Heart right ventricle (tissue), 16 donors: ENCODE results near the gene MLYCD. TPM values are rescaled to one million over a fixed set of nuclear protein-coding genes. Genes with fewer than 3 reads are reported as not detected.

Experiments used
- ATAC-seq, 8 donors: fragments of 200-7000 bp; cut with Tn5 transposase; one replicate each; pipeline ENCODE4 v1.9.1; 2020; ENCODE audit warnings: mild to moderate bottlenecking in 8 of 8, moderate library complexity in 8 of 8, moderate number of reproducible peaks in 1 of 8
- DNase-seq, 2 donors: peaks; one replicate each; pipeline ENCODE4 v3.0.0-alpha.2; 2020
- H3K27ac ChIP-seq, 10 donors: fragments of 200-600 bp; sonication (generic) in 2 of 10; one replicate each; pipeline versions ENCODE4 v1.5.0 to v1.8.0; 2020 to 2022; ENCODE audit warnings: mild to moderate bottlenecking in 3 of 10
- H3K27me3 ChIP-seq, 7 donors: fragments of 200-600 bp; one replicate each; pipeline ENCODE4 v1.8.0; 2021 to 2022; ENCODE audit warnings: mild to moderate bottlenecking in 2 of 7
- H3K36me3 ChIP-seq, 9 donors: fragments of 200-600 bp; sonication (generic) in 1 of 9; one replicate each; pipeline versions ENCODE4 v1.5.0 to v1.8.0; 2020 to 2022; ENCODE audit warnings: mild to moderate bottlenecking in 2 of 9
- H3K4me1 ChIP-seq, 9 donors: fragments of 200-600 bp; sonication (generic) in 1 of 9; one replicate each; pipeline versions ENCODE4 v1.5.0 to v1.8.0; 2020 to 2022; ENCODE audit warnings: mild to moderate bottlenecking in 4 of 9
- H3K4me3 ChIP-seq, 10 donors: fragments of 200-600 bp; sonication (generic) in 2 of 10; one replicate each; pipeline versions ENCODE4 v1.5.0 to v1.8.0; 2020 to 2022; ENCODE audit warnings: mild to moderate bottlenecking in 7 of 10, moderate library complexity in 2 of 10
- H3K9me3 ChIP-seq, 11 donors: fragments of 200-600 bp in 10 of 11; sonication (generic) in 2 of 11; one replicate each; pipeline versions ENCODE4 v1.5.0 to v1.8.0; 2013 to 2022; ENCODE audit warnings: mild to moderate bottlenecking in 2 of 11, control low read depth in 1 of 11, moderate library complexity in 1 of 11
- CTCF ChIP-seq, 9 donors: fragments of 200-600 bp; sonication (generic) in 2 of 9; IDR thresholded peaks; one replicate each; pipeline versions ENCODE4 v1.5.0 to v1.8.0; 2021 to 2022; ENCODE audit warnings: antibody characterized with exemption in 9 of 9, mild to moderate bottlenecking in 5 of 9, moderate library complexity in 1 of 9
- WGBS, 2 donors: extraction: QIAGEN DNeasy Blood & Tissue Kit; methylation state at CpG; one replicate each; pipeline ENCODE4 v1.1.7; 2013; ENCODE audit warnings: inconsistent platforms in 1 of 2; 5-methylcytosine and 5-hydroxymethylcytosine counted together
- intact Hi-C, 10 donors: fragments of 100-400 bp; cut with DNase I; formaldehyde crosslinking; loops; one replicate each; pipeline versions ENCODE4 v1.11.1 to v1.14.2; 2022
- polyA plus RNA-seq, 2 donors: library from polyadenylated mRNA; stranded (reverse); fragments of 200-250 nt; gene quantifications; one replicate each; pipeline ENCODE4 v1.2.3, GENCODE V29; 2013
- total RNA-seq, 10 donors: library from RNA; stranded (reverse); fragmentation: NEBNext Ultra II Directional in 3 of 10; extraction: Animal tissue kit (Norgen Biotek cat#: 25700) in 3 of 10; gene quantifications; one replicate each; pipeline versions ENCODE4 v1.2.1 to v1.2.4, GENCODE V29; 2021 to 2023
- donor health status: Arrhythmogenic right ventricular cardiomyopathy.
- donor health status: ischemic (EF 13 %, LVEDD 7.1; RV severe dilation, severe dysfunction).
- donor health status: healthy with polysubstance abuse.
- donor health status: DM: no; HTN: yes; CAD: no.
- donor health status: DM: no; HTN: no; CAD: no.
- donor health status: ischemic (EF 25% LVEDD 6.9; RV normal size, moderate dysfunction).
- donor health status: ischemic (EF 25% LVEDD 5.7; RV mildly dilated, moderate dysfunction).
- donor health status: healthy.
- donor health status: DM: yes; HTN: yes; CAD: no.
- donor health status: Ischemic cardiomyopathy.
- donor health status: ischemic (EF 35%, LVEDD 5.7; RV mildly dilated, moderate dysfunction).
- donor health status: nonischemic (EF 11% LVEDD 7.7; RV severe dilation, severe dysfunction).
- donor health status: DM: yes; HTN: yes; CAD: no.
- donor health status: PGD.
- donor health status: ischemic (EF 29% LVEDD 5.4; RV normal size, mild dysfunction).
- donor health status: nonischemic (EF 23%, LVEDD 6.1; RV moderate dilation, normal function).

The MLYCD gene
- total and polyA plus RNA-seq, 12 donors: 13.5 to 58.0 (median 38.6) TPM

- intact Hi-C loops: no loop called here
- WGBS, 2 donors: 90% methylated on average over 11 of the region's 11 CpGs
Observed at GRCh38 chr16:83852774-83853173, 46.1 kb upstream of the MLYCD start.

GRCh38 chr16:83853834-83854233 lies 45.1 kb upstream of the MLYCD start:
- TF ChIP-seq CTCF (IDR thresholded peaks at IDR 0.05): no peak
- Histone ChIP-seq H3K4me1 (peaks cover 0 to 8% (median 0%) of the 10 kb centered on the region in 9 donors), H3K27me3 (peaks cover 0 to 7% (median 0%) of the 10 kb centered on the region in 7 donors), H3K36me3 (no peaks in the 10 kb centered on the region), H3K4me3 (no peak overlapping the region), H3K9me3 (no peaks in the 10 kb centered on the region), H3K27ac (no peak overlapping the region)
- WGBS, 2 donors: 93 to 95% methylated on average over 8 of the region's 8 CpGs
- intact Hi-C loops: no loop called here
- ATAC-seq (no peak), DNase-seq (no peak)

More at GRCh38 chr16:83852774-83853173, 46.1 kb upstream of the MLYCD start:
- DNase-seq (no peak), ATAC-seq (no peak)
- Histone ChIP-seq H3K36me3 (no peaks in the 10 kb centered on the region), H3K9me3 (no peaks in the 10 kb centered on the region), H3K4me1 (peaks cover 0 to 8% (median 0%) of the 10 kb centered on the region in 9 donors), H3K27ac (no peak overlapping the region), H3K4me3 (no peak overlapping the region), H3K27me3 (peaks cover 0 to 7% (median 0%) of the 10 kb centered on the region in 7 donors)
- TF ChIP-seq CTCF (IDR thresholded peaks at IDR 0.05): no peak

- ATAC-seq: no peak
Observed at GRCh38 chr16:83854420-83854819, 44.5 kb upstream of the MLYCD start.

GRCh38 chr16:83856792-83857191 lies 42.1 kb upstream of the MLYCD start:
- intact Hi-C loops: no loop called here
- Histone ChIP-seq H3K36me3 (no peaks in the 10 kb centered on the region), H3K27me3 (peaks cover 0 to 4% (median 0%) of the 10 kb centered on the region in 7 donors), H3K4me3 (no peak overlapping the region), H3K9me3 (no peaks in the 10 kb centered on the region), H3K27ac (no peak overlapping the region), H3K4me1 (no peaks in the 10 kb centered on the region)
- DNase-seq: no peak
- no peak for TF ChIP-seq CTCF (IDR thresholded peaks at IDR 0.05)
- ATAC-seq: no peak
- 85 to 89% methylated on average over 4 of the region's 4 CpGs for WGBS, 2 donors

More at GRCh38 chr16:83854420-83854819, 44.5 kb upstream of the MLYCD start:
- intact Hi-C loops: no loop called here
- H3K27me3 ChIP-seq: peaks cover 0 to 7% (median 0%) of the 10 kb centered on the region in 7 donors
- no peaks in the 10 kb centered on the region for H3K36me3 ChIP-seq
- 87 to 88% methylated on average over 9 of the region's 9 CpGs for WGBS, 2 donors
- no peak for TF ChIP-seq CTCF (IDR thresholded peaks at IDR 0.05)
- peaks cover 0 to 8% (median 0%) of the 10 kb centered on the region in 9 donors for H3K4me1 ChIP-seq
- no peak overlapping the region for H3K4me3 ChIP-seq
- H3K27ac ChIP-seq: no peak overlapping the region
- DNase-seq: no peak
- no peaks in the 10 kb centered on the region for H3K9me3 ChIP-seq
